HG03354 (cell line): ENCODE data around the gene SLC15A4.
"Not testable (repeated sequence)": the region's sequence is repeated elsewhere in the genome, so short reads cannot be mapped to it uniquely, and the experiment has no call there.

Source experiments
- ATAC-seq: cut with Tn5 transposase; IDR thresholded peaks from one replicate; pipeline ENCODE4 v1.9.1; 2021; ENCODE audit warnings: mild to moderate bottlenecking; ENCODE audit not compliant: unreplicated experiment, poor library complexity, severe bottlenecking

The SLC15A4 gene

DNA sequence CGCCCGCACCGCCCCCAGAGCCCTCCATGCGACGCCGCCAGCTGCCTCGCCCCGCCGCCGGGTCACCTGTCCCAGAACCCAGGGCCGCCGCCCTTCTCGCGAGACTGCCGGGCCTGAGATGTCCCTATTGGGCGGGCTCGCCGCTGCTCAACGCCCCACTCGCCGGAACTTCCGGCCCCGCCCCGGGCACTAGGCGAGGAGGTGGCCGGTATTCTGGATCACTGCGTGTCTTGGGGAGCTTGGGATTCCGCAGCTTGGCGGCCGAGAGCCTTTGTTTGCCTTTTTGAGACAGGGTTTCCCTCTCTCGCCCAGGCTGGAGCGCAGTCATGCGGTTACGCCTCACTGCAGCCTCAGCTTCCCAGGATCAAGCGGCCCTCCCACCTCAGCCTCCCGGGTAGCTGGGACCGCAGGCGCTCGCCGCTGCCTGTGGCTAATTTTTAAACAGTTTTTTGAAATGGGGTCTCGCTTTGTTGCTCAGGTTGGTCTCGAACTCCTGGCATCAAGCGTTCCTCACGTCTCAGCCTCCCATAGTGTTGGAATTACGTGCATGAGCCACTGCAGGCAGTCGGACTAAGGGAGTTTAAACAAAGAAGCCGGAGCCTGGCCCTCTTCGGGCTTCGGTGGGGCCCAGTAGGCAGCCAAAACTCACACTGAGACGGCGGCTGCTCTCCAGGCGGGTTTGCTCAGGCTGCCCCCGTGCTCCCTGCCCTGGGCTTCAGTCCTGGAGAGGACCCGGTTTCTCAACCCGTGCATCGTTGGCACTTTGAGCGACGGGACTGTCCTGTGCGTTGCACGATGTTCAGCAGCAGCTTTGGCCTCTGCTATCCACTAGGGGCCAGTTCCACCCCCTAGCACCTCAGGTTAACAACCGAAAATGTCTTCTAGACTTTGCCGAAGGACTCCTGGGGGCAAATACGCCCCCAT lies at the start of gene SLC15A4:
SLC15A4 (minus strand) TSS at position 43 of the 924 bp plus-strand sequence; CDS start at position 28, 15 bp downstream.
- peak; percentile 87 for ATAC-seq

DNA sequence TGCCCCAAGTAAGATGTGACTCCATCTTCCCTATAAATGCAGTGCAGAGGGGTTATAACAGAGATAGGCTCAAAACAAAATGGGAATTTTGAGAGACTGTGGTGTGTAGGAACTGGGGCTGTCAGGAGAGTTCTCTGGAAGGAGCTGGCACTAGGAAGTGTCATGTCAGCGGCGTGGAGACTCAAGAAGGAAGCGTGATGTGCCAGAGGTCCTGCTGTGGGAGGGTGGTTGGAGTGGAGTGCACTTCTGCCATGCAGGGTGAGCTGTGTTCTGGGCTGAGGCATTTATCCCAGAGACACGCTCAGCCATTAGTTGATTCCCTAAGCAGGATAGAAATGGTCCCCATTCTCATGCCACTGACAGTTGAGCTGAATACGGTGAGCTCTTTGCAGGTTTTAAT lies 48.5 kb upstream of the SLC15A4 start:
- no peak for ATAC-seq

DNA sequence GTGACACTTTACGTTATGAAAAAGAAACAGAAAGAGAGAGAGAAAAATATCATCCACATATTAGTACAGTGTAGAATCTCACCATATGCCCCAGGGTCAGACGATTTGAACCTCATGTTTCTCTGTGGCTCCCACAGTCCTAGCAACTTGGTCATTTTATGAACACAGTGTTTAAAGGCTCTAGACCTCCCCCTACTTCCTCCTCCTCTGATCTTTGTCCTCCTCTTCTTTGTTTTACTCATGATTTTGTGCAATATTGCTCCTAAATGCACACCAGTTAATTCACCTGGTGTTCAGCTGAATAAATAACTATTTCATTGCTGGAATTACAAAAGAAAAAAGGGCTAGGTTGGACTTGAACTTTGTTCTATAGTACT lies 47.7 kb upstream of the SLC15A4 start:
- no peak for ATAC-seq

DNA sequence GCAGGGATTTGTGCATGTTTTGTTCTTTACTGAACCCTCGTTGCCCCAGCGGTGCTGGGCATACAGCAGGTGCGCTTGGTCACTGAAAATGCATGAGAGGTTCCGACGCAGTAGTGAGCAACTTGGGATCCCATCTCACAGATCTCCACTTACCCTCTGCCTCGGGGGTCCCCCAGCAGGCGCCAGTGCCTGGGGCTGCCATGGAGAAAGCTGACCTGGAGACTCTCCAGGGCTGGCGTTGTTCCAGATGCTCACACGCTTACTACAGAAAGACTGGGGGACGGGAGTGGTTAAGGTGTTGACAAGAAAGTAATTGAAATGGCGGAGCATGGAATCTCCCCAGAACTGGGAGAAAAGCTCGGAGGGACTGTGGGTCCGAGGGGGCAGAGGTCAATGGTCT lies 43.7 kb upstream of the SLC15A4 start:
- no peak for ATAC-seq

DNA sequence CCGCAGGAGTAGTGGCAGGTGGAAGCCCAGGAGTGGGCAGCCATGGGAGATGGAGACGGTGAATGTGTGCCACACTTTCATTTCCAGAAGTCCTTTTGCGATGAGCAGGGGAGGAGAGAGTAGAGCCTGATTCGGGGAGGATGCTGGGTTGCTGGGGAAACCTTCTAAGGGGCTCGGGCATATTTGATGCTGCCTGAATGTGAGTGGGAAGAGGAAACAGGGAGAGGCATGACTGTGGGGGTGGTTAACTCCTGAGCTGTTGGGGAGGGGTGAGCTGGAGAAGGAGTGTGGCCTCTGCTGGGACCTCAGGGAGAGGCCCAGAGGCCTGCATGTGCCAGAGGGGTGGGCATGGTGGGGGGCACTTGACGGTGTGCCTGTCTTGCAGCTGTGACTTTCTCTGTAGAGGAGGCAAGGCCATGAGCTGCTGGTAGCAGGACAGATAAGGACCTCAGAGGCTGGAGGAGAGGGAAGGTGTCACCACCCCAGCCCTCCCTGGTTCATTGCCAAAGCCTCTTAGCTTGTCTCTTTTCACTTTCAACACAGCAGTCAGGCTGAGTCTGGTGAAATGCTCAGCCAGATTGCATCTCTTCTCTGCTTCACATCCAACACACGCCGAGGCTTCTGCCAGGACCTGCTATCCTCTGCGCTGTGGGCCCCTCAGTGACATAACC lies 40.9 kb upstream of the SLC15A4 start:
- ATAC-seq = no peak

DNA sequence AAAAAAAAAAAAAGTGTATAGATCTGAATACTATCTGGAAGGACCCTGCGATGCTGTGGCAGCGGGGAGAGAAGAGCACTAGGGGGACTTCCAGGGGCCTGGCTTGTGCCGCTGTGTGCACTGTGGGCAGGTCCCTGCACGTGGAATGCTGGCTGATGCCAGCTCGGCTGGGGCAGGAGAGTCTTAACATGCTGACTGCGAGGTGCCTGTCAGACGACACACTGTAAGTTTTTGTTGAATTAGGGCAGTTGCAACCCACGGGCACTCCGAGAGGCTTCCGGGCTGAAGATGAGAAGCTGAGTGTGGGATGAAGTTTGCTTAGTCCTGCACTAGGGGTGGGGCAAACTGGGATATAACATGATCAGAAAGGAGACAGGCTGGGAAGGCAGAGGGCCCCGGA lies 40.2 kb upstream of the SLC15A4 start:
- ATAC-seq = no peak

DNA sequence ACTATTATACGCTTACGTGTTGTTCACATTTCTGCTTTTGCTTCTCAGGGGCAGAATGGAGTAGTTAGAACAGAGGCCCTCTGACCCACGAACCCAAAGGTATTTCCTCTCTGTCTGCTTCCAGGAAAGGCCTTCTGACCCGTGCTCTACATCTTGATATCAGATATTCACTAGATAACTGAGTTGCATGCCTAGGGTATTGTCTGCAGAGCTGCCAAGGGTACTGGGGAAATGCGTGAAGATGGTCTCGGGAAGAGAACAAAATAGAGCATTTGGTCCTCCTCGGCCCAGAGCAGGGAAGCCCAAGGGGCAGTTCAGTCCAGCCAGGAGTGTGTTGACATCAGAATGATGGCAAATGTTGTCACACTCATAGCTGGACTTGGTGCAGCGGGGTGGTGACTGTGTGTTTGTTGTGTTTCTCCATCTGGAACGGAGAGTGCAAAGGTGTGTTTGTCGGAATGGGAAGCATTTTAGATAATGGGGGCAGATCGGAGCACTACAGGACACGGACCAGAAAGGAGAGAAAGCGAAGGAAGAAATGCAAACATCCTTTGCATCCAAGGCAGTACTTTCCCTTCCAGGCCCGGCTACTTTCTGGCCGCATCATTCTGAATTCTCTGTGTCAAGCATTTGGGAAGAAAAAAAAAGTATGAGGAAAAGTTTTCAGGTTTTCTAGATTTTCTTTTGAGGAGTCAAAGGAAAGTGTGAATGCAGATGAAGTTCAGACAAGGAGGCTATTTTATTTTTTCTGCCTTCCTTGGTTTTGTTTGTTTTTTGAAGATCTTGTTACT lies 37.7 kb upstream of the SLC15A4 start:
- no peak for ATAC-seq

DNA sequence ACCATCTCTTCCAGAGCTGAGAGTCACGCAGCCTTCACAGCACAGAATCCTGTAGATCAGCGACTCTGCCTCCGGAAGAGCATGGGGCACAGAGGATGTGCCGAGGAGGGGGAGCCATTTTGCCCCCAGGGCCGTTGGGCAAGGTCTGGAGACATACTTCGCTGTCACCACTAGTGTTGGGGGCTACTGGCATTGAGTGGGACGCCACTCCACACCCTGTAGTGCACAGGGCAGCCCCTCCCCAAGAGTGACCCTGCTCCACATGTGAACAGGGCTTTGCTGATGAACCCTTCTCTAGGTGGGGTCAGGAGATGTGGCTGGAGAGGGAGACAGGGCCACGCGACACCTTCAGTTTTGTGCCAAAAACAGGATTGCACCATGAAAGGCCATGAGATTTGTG lies 35.6 kb upstream of the SLC15A4 start:
- no peak for ATAC-seq

DNA sequence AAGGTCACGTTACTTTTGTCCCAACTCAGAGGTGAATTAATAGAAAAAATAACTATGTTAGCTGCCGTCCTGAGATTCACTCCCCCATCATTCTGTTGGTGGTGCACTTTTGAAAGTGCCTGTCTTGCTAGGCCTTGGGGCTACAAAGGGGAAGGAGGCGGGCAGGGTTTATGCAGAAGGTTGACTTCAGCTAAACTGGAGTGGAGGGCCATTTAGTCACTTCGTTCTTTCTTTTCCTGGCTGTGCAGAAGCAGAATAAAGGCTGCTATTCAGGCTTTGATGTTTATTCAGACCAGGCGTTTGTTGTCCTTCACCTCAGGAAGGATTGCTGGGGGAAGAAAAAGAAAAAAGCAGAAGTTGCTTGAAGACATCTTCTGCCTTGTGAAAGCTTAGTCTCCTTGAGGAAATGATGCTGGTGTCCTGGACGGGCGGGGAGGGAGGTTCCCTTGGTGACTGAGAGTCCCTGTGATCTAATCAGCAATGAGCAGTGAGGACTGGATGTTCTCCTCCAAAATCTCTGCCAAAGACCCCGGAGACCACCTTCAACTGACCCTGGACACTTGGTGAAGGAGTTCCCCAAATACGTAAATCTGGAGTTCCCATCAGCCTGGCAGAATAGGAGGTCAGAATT lies 33.5 kb upstream of the SLC15A4 start:
- no peak for ATAC-seq

DNA sequence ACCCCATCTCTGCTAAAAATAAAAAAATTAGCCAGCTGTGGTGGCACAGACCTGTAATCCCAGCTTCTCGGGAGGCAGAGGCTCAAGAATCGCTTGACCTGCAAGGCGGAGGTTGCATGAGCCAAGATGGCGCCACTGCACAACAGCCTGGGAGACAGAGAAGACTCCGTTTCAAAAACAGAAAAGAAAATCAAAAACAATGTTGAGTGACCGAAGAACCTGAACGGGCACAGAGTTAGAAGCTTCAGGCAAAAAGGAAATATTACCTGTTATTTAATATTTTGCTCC lies 33.0 kb upstream of the SLC15A4 start:
- no peak for ATAC-seq

DNA sequence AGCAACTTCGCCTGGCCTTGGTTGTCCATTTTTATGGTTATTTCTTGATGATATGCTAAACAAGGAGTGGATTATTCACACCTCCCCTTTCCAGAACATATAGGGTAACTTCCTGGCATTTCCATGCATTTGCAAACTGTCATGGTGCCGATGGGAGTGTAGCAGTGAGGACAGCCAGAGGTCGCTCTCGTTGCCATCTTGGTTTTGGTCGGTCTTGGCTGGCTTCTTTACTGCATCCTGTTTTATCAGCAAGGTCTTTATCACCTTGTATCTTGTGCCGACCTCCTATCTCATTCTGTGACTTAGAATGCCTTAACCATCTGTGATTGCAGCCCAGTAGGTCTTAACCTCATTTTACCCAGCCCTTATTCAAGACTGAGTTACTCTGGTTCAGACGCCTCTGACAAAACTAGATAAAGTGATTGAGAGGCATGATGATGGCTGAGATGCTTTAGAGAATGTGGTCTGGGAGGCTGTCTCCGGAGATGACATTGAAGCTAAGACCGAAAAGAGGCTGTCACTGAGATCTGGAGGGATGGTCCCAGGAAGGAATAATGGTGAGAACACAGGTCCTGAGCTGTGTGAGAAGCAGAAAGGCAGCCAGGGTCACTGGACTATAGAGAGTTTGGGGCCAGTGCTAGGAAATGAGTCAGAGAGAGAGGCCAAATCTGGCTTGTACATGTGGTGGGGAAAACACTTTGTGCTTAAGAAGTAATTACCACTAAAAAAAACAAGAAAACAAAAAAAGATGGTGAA lies 32.5 kb upstream of the SLC15A4 start:
- no peak for ATAC-seq

DNA sequence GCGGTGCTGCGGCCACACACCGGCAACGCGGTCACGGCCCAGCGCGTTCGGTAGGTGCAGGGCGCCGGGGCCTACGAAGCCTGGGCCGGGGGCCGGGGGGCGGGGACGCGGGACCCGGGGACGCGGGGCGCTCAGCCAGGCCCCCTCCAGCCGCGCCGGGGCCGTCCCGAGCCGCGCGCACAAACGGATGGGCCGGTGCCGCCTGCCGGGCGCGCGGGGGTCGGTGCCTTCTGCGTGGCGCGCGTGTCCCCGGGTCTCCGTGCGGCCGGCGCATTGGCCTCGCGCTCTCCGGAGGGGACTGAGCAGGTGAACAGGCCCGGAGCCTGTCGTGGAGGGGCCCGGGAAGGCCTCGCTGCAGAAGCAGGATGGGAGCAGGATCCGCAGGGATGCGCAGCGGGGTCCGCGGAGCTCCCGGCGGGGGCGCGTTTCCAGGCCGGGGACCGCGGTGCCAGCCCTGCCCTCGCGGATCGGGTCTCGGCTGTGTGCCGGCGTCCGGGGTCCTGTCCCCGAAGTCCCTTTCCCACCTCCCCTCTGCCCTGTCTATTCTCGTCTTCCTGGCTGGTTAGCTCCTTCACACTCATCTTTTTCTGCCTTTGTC lies 29.9 kb upstream of the SLC15A4 start:
- ATAC-seq = peak; percentile 43

DNA sequence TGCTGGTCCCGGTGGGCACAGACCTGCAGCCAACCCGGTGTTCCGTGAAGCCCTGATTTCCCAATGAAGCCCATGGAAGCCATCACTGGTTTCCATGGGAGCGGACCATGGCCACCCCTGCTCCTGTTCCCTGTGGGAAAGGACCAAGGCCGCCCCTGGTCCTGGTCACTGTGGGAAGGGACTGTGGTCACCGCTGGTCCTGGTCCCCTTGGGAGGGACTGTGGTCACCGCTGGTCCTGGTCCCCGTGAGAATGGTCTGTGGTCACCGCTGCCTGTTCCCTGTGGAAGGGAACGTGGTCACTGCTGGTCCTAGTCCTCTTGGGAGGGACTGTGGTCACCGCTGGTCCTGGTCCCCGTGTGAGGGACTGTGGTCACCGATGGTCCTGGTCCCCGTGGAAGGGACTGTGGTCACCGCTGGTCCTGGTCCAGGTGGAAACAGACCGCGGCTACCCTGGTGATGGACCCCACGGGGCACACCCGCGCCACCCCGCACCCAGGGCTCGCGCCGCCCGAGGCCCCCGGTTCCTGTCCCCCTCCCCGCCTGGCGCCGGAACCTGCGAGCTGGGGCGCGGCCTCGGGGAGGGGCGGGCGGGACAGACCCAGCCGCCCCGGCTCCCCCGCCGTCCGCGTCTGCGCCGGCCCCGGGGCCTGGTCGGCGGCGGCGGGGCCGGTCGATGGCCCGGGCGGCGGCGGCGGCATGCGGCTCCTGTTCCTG lies 29.3 kb upstream of the SLC15A4 start, which contains the start of gene GLT1D1:
GLT1D1 (plus strand) TSS at position 594 of the 715 bp plus-strand sequence; CDS start at position 698, 104 bp downstream.
- peak; percentile 39 for ATAC-seq

DNA sequence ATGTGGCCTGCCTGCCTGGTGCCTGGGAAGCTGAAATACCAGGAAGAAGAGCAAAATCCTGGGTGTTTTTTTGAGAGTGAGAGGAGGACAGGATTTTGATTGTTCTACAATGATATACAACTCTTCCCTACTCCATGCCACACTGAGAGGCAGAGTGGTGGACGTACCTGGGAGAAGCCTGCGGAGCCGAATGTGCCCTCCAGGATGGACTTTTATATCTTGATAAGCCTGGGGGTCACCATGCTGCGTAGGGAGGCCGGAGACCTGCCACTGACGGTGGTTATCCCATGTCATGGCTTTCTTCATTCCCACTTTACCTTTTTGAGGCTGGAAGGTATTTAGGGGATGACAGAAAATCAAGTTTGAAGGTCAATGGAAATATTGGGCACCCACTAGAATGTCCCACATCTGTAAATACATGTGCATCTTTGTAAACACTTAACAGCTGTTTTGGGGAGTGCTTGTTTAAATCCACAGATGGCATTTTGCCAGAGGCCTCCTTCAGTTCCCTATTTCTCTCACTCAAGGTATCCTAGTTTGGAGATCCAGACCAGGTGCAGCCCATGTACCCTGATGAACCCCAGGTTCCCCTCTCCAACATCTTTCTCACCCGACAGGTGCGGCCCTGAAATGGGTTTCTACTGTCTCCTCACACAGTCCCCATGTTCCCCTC lies 28.4 kb upstream of the SLC15A4 start:
- no peak for ATAC-seq

DNA sequence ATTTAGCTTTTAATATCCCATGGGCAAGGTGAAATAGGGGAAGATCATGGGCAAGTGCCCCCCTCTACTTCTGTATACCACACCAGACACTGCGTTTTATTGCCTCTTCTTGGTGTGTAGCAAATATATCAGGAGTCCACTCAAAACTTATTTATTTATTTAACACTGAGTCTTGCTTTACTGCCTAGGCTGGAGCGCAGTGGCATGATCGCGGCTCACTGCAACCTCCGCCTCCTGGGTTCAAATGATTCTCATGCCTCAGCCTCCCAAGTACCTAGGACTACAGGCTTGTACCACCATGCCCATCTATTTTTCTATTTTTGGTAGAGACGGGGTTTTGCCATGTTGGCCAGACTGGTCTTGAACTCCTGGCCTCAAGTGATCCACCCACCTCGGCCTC lies 27.7 kb upstream of the SLC15A4 start:
- not testable (repeated sequence) for ATAC-seq

DNA sequence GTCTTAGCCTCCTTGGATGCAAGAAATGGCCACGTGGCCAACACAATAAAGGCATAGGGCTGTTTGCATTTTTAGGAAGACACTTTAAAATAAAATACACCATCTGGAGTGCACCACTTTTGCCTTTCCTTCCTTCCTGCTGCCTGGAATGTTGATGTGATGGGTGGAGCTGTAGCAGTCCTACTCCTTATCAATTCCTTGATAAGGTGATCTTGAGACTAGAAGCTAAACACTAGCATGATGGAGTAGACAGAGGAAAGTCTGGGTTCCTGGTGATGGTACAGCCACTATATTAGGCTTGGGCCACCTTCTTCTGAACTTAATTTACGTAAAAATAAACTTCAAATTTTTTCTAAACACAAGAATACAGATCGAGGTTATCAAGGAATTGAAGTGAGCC lies 26.6 kb upstream of the SLC15A4 start:
- ATAC-seq = no peak

DNA sequence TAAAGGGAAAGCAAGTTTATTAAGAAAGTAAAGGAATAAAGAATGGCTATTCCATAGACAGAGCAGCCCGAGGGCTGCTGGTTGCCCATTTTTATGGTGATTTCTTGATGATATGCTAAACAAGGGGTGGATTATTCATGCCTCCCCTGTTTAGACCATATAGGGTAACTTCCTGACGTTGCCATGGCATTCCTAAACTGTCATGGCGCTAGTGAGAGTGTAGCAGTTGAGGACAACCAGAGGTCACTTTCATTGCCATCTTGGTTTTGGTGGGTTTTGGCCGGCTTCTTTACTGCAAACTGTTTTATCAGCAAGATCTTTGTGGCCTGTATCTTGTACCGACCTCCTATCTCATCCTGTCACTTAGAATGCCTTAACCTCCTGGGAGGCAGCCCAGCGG lies 26.0 kb upstream of the SLC15A4 start:
- not testable (repeated sequence) for ATAC-seq

DNA sequence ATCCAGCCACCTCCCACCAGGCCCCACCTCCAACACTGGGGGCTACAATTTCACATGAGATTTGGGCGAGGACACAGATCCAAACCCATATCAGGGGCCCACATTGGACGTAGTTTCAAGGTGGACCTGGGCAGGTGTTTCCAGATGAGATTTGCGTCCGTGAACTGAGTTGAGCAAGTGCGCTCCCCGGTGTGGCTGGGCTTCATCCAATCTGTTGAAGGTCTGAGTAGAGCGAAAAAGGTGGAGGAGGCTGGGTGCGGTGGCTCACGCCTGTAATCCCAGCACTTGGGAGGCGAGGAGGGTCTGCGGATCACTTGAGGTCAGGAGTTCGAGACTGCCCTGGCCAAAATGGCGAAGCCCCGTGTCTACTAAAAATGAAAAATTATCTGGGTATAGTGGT lies 24.6 kb upstream of the SLC15A4 start:
- no peak for ATAC-seq
